GM18526 (cell line): ENCODE results near the gene MEI1.

Experiments
- POLR2A ChIP-seq: IDR thresholded peaks from 3 replicates; pipeline ENCODE4 v1.6.1; 2011; ENCODE audit not compliant: insufficient read length; ENCODE audit errors: extremely low read depth

MEI1 gene

GRCh38 chr22:41832553-41833368 is 133.5 kb downstream of the MEI1 start, which contains the start of gene SREBF2:
Gene SREBF2, plus strand, starts transcription at chr22:41833105. Its CDS starts 166 bp downstream, at chr22:41833271.
- TF ChIP-seq POLR2A, result peak; percentile 90

DNA sequence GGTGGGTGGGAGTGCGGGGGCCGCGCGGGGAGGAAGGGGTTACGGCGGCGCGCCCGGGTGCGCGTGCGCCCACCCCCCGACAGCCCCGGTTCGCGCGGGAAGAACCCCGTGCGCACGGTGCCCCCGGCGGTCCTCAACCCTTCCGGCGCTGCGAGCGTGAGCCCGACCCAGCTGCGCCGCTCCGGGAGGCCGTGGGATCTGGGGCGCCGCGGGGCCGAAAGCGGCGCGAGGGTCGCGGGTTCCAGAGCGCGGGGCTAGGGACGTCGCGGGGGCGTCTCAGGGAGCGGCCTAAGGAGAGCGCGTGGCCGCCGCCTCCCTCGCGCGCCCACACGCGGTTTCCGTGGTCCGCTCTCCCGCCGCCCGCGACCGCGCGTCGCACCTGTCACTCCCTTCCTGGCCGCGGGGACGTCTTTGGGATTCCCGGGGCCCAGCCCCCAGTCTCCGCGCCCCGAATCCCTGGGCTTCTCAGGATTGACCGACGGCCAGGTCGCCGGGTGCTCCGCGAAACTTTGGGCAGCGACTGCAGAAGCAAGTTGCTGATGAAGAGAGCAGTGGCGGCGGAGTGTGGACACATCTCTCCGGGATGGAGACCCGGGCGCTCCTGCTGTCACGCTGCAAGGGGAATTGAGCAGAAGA is 134.2 kb downstream of the MEI1 start:
- TF ChIP-seq POLR2A, result no peak

DNA sequence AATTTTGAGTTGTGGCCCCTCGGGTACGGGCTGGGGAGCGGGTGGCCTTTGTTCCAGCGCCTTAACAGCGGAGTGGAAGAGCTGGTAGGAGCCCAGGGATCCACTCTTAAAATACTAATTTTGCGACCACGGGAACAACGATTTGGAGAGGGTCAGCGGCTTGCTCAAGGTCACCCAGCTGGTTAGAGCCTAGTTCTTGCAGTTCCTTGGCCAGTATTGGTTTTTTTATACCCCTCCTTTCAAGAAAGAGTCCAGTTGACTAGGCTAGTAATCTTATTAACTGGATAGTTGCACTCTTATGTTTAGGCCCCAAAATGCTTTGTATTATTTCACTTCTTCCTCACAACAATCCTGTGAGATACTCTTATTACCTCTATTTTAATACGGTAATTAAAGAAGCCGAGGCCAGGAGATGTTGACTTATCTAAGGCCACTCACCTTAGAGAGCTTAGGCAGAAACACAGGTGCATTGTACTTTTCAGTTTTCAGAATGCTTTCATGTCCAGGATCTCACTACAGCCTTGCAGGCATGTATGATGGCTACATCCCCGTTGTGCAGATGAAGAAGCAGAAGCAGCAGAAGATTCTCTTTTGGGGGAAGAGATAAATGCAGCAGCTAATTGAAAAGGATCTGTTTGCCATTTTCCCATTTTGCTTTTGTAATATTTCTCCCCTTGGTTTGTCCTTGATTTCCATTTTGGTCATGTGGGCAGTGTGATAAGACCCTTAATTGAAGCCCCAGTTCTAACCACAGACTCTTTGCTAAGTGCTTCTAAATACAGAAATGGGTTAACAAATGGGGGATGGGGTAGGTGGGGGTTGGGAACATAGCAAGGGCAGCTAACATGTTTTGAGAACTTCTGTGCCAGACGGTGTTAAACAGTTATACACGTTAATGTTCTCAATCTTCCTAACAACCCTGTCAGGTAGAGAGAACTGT is 135.0 kb downstream of the MEI1 start:
- no peak for TF ChIP-seq POLR2A

GRCh38 chr22:41836551-41836950 is 137.2 kb downstream of the MEI1 start:
- no peak for TF ChIP-seq POLR2A

DNA sequence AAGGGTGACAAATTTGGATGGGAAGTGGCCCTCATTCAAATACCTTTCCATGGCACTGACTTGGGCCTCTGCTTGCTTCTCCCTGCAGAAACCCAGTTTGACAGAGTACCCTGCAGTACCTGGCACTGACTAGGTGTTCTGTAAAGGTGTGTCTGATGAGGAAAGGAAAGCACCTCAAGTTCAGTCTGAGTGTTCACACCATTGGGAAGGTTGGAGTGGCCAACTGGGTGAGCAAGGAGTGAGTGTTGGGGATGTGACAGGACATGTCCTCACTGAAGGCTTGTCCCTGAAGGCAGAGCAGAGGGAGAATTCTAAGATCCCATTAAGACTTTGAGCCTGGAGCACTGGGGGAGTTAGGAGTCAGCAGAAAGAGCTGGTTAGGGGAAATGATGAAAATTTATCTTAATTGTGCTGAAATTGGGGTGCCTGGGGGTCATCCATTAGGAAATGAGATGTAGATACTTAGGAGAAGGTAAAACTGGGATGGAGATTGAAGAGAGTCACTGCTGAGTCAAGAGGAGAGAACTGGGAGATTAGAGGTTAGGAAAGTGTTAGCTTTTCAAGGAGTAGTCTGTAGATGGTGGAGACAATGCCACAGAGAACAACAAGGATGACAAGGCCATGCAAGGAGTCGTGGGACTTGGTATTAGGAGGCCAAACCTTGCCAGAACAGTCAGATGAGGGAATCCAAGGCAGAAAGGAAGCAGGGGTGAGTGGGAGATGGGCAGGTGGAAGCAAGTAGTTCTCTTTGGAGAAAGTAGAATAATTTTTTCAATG is 139.7 kb downstream of the MEI1 start:
- no peak for TF ChIP-seq POLR2A

DNA sequence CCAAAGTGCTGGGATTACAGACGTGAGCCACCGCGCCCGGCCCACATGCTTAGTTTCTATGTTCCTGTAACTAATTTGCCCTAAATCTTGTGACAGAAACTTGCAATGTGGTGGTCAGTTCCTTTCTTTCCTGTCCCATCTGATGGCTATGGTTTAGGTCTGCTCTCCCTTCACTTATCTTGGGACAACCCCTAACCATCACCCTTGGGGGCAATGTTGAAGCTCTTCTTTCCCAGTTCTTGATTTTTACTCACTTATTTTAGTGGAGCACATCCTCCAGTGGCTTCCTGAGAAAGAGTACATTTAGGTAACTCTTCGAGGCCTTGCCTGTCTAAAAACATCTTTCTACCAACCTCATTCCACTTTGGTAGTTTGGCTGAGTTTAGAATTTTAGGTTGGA is 140.9 kb downstream of the MEI1 start:
- TF ChIP-seq POLR2A, result no peak

- TF ChIP-seq POLR2A, result no peak
Measured at GRCh38 chr22:41841085-41841712, 141.9 kb downstream of the MEI1 start.

GRCh38 chr22:41842996-41843970 is 144.0 kb downstream of the MEI1 start:
- TF ChIP-seq POLR2A, result no peak

- TF ChIP-seq POLR2A, result no peak
Measured at GRCh38 chr22:41844036-41844435, 144.7 kb downstream of the MEI1 start.

DNA sequence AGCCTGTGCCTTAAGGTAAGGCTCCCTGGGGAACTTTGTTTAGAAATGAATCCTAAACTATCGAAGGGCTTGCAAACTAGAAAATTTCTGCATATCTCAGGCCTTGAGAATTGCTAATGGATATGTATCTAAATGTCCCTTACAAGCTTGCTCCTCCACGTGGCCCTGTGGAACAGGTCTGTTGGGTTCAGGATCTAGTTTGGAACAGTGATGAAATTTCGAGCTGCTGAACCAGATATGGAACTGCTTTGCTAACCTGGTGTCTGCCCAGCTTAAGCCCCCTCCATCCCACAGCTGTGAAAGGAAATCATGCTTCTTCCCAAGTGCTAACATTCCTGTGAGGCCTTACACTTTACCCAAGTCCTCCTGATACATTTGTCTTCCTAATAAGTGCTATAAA is 145.2 kb downstream of the MEI1 start:
- TF ChIP-seq POLR2A, result no peak

GRCh38 chr22:41845380-41846267 is 146.3 kb downstream of the MEI1 start:
- no peak for TF ChIP-seq POLR2A
